CD4-positive, alpha-beta memory T cell (primary cell): ENCODE data around the gene PALMD. TPM values are rescaled to one million over a fixed set of nuclear protein-coding genes. Genes with fewer than 3 reads are reported as not detected.

Source experiments
- CTCF ChIA-PET: fragments of 350-600 bp; sonication (Branson Sonifier 250); formaldehyde crosslinking; loops from one replicate; lab custom pipeline; 2021; ENCODE audit warnings: inconsistent platforms; ENCODE audit not compliant: partially characterized antibody; lab: Charles Lee
- POLR2A ChIA-PET: fragments of 350-600 bp; sonication (Branson Sonifier 250); formaldehyde crosslinking; loops from one replicate; lab custom pipeline; 2021; ENCODE audit not compliant: partially characterized antibody; lab: Charles Lee
- DNase-seq, 5 donors: peaks; one replicate each; pipeline versions ENCODE4 v3.0.0 to v3.0.0-alpha.2; 2020 to 2022; ENCODE audit warnings: mixed read lengths in 1 of 5
- H3K27ac ChIP-seq: one replicate; pipeline ENCODE4 v1.7.0; 2013; ENCODE audit warnings: low read depth, low read length
- H3K27me3 ChIP-seq: 2 replicates; pipeline ENCODE4 v1.7.0; 2013; ENCODE audit warnings: mild to moderate bottlenecking, low read length, moderate library complexity; ENCODE audit not compliant: insufficient read depth
- H3K36me3 ChIP-seq: 2 replicates; pipeline ENCODE4 v1.7.0; 2013; ENCODE audit warnings: mild to moderate bottlenecking, low read length, moderate library complexity; ENCODE audit not compliant: insufficient read depth
- H3K4me1 ChIP-seq: 2 replicates; pipeline ENCODE4 v1.7.0; 2013; ENCODE audit warnings: mild to moderate bottlenecking, low read length, moderate library complexity; ENCODE audit not compliant: insufficient read depth
- H3K4me3 ChIP-seq, 2 donors: one replicate each; pipeline ENCODE4 v1.7.0; 2013; ENCODE audit warnings: low read length in 2 of 2, mild to moderate bottlenecking in 1 of 2
- H3K9me3 ChIP-seq, 2 donors: one replicate each; pipeline ENCODE4 v1.7.0; 2013; ENCODE audit warnings: low read length in 2 of 2, control low read depth in 1 of 2; ENCODE audit not compliant: control insufficient read depth in 1 of 2
- H3K27ac Mint-ChIP-seq, 7 donors: one replicate each; pipeline ENCODE4 v1.8.0; 2020 to 2021; ENCODE audit warnings: mixed read lengths in 7 of 7, mild to moderate bottlenecking in 6 of 7, inconsistent platforms in 3 of 7, moderate library complexity in 3 of 7
- H3K27me3 Mint-ChIP-seq, 2 donors: one replicate each; pipeline ENCODE4 v1.8.0; 2020 to 2021; ENCODE audit warnings: mixed read lengths in 2 of 2
- H3K36me3 Mint-ChIP-seq, 2 donors: one replicate each; pipeline ENCODE4 v1.8.0; 2020 to 2021; ENCODE audit warnings: mixed read lengths in 2 of 2, inconsistent platforms in 1 of 2, mild to moderate bottlenecking in 1 of 2
- H3K4me1 Mint-ChIP-seq, 4 donors: one replicate each; pipeline ENCODE4 v1.8.0; 2020 to 2021; ENCODE audit warnings: mixed read lengths in 4 of 4, mild to moderate bottlenecking in 1 of 4
- H3K4me3 Mint-ChIP-seq, 8 donors: one replicate each; pipeline ENCODE4 v1.8.0; 2020 to 2021; ENCODE audit warnings: mixed read lengths in 8 of 8, mild to moderate bottlenecking in 7 of 8, moderate library complexity in 6 of 8, inconsistent platforms in 3 of 8
- H3K9me3 Mint-ChIP-seq, 8 donors: one replicate each; pipeline ENCODE4 v1.8.0; 2020 to 2021; ENCODE audit warnings: mixed read lengths in 8 of 8, mild to moderate bottlenecking in 5 of 8, inconsistent platforms in 3 of 8, moderate library complexity in 1 of 8
- intact Hi-C: fragments of 100-400 bp; cut with micrococcal nuclease; formaldehyde crosslinking; loops from one replicate; pipeline ENCODE4 v1.15.1; 2023
- polyA plus RNA-seq, 2 donors: library from polyadenylated mRNA; unstranded; fragments of 300-500 nt; fragmentation: Illumina TruSeq; gene quantifications; one replicate each; pipeline ENCODE4 v1.2.3, GENCODE V29; 2021
- total RNA-seq, 2 experiments: library from RNA; stranded (reverse); gene quantifications; one replicate each; pipeline ENCODE4 v1.2.3, GENCODE V29; 2021

PALMD gene, protein sequence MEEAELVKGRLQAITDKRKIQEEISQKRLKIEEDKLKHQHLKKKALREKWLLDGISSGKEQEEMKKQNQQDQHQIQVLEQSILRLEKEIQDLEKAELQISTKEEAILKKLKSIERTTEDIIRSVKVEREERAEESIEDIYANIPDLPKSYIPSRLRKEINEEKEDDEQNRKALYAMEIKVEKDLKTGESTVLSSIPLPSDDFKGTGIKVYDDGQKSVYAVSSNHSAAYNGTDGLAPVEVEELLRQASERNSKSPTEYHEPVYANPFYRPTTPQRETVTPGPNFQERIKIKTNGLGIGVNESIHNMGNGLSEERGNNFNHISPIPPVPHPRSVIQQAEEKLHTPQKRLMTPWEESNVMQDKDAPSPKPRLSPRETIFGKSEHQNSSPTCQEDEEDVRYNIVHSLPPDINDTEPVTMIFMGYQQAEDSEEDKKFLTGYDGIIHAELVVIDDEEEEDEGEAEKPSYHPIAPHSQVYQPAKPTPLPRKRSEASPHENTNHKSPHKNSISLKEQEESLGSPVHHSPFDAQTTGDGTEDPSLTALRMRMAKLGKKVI
- total RNA-seq (not detected), polyA plus RNA-seq (not detected)

DNA sequence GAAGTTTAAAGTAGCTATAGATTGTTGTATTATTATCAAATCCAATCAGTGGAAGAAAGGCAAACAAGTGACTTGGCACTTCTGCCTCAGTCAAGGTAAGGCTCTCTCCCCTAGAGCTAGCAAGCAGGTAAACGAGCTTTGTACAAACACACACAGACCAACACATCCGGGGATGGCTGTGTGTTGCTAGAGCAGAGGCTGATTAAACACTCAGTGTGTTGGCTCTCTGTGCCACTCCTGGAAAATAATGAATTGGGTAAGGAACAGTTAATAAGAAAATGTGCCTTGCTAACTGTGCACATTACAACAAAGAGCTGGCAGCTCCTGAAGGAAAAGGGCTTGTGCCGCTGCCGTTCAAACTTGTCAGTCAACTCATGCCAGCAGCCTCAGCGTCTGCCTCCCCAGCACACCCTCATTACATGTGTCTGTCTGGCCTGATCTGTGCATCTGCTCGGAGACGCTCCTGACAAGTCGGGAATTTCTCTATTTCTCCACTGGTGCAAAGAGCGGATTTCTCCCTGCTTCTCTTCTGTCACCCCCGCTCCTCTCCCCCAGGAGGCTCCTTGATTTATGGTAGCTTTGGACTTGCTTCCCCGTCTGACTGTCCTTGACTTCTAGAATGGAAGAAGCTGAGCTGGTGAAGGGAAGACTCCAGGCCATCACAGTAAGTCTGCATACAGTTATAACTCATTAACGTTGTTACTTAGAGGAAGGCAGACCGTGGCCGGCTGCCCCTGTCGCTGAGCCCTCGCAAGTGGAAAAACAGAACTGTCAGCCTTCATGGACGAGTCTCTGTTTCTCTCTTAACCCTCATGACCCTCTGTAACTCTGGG, at the start of gene PALMD:
TSS of gene PALMD (plus strand) at position 415 of the 833 bp plus-strand sequence. CDS start at position 620, 205 bp downstream.
- Histone ChIP-seq H3K4me3 (no peak within 1 kb of the TSS), H3K27me3 (no peaks in the 10 kb centered on the region), H3K36me3 (no peaks in the 10 kb centered on the region), H3K4me1 (no peaks in the 10 kb centered on the region), H3K9me3 (no peaks in the 10 kb centered on the region), H3K27ac (no peak within 1 kb of the TSS)
- CTCF ChIA-PET = no interaction called here
- H3K9me3 Mint-ChIP-seq = no peaks in the 10 kb centered on the region
- no peaks in the 10 kb centered on the region for H3K4me1 Mint-ChIP-seq
- intact Hi-C loops = no loop called here
- no peak within 1 kb of the TSS for H3K27ac Mint-ChIP-seq
- peaks cover 16 to 17% of the 10 kb centered on the region in 2 donors for H3K27me3 Mint-ChIP-seq
- peak within 1 kb of the TSS in 1 of 8 donors; percentile 25 for H3K4me3 Mint-ChIP-seq
- DNase-seq = no peak
- POLR2A ChIA-PET = no interaction called here
- no peaks in the 10 kb centered on the region for H3K36me3 Mint-ChIP-seq

DNA sequence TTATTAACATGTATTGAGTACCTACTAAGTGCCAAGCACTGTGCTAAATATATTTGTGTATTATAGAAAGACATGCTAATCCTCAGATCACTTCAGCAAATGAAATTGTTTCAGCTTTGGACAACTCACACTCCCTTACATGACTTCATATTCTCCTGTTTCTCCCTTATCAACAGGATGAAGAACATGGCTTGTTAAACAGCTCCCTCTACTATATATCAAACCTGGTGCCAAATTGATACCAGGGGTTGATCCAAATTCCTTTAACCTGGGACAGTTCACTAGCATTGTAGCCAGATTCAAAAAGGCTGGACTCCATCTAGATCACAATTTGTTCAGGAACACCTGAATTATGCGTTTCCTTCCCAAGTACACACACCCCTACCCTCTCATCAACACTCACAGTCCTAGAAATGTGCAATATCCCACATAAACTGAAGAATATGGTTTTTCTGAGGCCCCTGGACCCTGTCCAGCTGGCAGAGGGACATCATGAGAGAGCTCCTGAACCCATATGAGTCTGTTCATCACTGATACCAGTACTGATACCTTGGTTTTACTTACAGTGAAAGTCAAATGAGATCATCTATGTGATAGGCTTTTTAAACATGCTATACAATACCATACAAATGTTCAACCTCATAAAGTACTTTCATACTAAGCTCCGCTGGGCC, 47.0 kb upstream of the PALMD start:
- Mint-ChIP-seq H3K27me3 (peaks cover 0 to 4% of the 10 kb centered on the region in 2 donors), H3K9me3 (peaks cover 0 to 3% (median 0%) of the 10 kb centered on the region in 8 donors), H3K4me1 (peaks cover 0 to 4% (median 0%) of the 10 kb centered on the region in 4 donors), H3K4me3 (no peak overlapping the region), H3K36me3 (no peaks in the 10 kb centered on the region), H3K27ac (no peak overlapping the region)
- Histone ChIP-seq H3K27ac (no peak overlapping the region), H3K4me1 (no peaks in the 10 kb centered on the region), H3K4me3 (no peak overlapping the region), H3K9me3 (no peaks in the 10 kb centered on the region), H3K27me3 (no peaks in the 10 kb centered on the region), H3K36me3 (no peaks in the 10 kb centered on the region)
- CTCF ChIA-PET = no interaction called here
- DNase-seq = no peak
- intact Hi-C loops = no loop called here
- POLR2A ChIA-PET = no interaction called here

DNA sequence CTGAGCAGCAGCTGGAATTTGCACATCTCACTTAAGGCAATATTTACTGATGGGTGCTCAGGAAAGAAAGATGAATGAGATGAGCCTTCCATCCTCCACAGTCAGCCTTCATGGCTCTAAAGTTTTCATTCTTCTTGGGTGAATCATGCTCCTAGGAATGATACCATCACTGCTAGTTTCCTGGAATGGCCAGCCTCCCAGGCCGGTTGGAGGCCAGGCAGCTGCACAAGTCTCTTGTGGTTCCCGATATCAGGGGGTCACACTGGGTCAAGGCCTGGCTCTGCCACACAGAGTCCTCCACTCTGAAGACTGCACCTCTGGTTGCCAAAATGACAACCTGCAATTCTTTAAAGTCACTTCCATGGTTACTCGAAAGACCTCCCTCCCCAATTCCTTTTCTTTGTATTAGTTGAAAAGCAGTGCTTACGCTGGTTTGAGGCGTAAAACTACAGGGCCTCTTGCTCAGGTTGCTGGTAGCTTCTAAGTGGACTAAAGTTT, 46.2 kb upstream of the PALMD start:
- Mint-ChIP-seq H3K4me3 (no peak overlapping the region), H3K27ac (no peak overlapping the region), H3K36me3 (no peaks in the 10 kb centered on the region), H3K4me1 (peaks cover 0 to 4% (median 1%) of the 10 kb centered on the region in 4 donors), H3K27me3 (peaks cover 0 to 3% of the 10 kb centered on the region in 2 donors), H3K9me3 (peaks cover 0 to 3% (median 1%) of the 10 kb centered on the region in 8 donors)
- DNase-seq = no peak
- Histone ChIP-seq H3K27me3 (no peaks in the 10 kb centered on the region), H3K9me3 (no peaks in the 10 kb centered on the region), H3K4me1 (no peaks in the 10 kb centered on the region), H3K27ac (no peak overlapping the region), H3K36me3 (no peaks in the 10 kb centered on the region), H3K4me3 (no peak overlapping the region)
- intact Hi-C loops = no loop called here
- ChIA-PET POLR2A (no interaction called here), CTCF (no interaction called here)

DNA sequence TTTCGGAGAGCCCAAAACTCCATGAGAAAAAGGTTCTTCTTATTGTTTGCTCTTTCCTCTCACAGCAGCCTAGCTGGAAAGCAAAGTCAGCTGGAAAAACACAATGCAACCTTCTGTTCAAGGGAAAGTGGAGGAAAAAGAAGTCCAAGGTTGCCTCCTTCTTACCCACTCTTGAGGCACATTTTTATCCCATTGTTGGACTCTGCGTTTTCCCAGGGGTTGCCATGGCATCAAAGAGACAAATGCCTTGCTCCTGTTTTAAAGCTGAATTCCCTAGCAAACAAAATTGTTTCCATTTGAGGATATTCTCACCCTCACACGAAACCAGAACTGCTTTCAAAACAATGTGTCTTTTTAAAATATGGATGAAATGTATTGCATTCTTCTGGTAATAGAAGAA, 45.1 kb upstream of the PALMD start:
- Mint-ChIP-seq H3K4me3 (no peak overlapping the region), H3K27ac (no peak overlapping the region), H3K27me3 (peaks cover 0 to 3% of the 10 kb centered on the region in 2 donors), H3K36me3 (no peaks in the 10 kb centered on the region), H3K4me1 (peaks cover 0 to 4% (median 1%) of the 10 kb centered on the region in 4 donors), H3K9me3 (peaks cover 0 to 5% (median 3%) of the 10 kb centered on the region in 8 donors)
- DNase-seq = no peak
- H3K9me3 ChIP-seq = no peaks in the 10 kb centered on the region
- H3K27me3 ChIP-seq = no peaks in the 10 kb centered on the region
- no peak overlapping the region for H3K4me3 ChIP-seq
- H3K36me3 ChIP-seq = no peaks in the 10 kb centered on the region
- no peak overlapping the region for H3K27ac ChIP-seq
- CTCF ChIA-PET = no interaction called here
- H3K4me1 ChIP-seq = no peaks in the 10 kb centered on the region
- POLR2A ChIA-PET = no interaction called here
- intact Hi-C loops = no loop called here

DNA sequence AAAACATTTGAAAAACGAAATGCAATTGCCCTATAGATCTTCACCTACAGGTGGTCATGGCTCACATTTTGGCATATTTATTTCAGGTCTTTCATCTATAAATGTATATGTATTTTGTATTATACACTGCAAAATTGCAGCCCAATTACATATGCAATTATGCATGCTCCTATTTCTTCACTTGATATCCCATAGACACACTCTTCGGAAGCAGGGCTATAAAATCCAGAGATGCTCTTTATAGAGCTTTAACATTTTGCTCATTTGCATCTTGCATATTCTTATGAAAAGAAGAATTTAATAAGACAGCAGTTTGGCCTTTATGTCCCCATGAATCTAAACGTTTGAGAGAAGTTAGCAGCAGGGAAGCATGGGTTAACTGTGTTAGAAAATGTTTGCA, 44.7 kb upstream of the PALMD start:
- H3K9me3 ChIP-seq = no peaks in the 10 kb centered on the region
- no peak overlapping the region for H3K4me3 ChIP-seq
- no peaks in the 10 kb centered on the region for H3K36me3 ChIP-seq
- H3K27me3 ChIP-seq = no peaks in the 10 kb centered on the region
- DNase-seq = no peak
- no peak overlapping the region for H3K27ac ChIP-seq
- H3K4me1 Mint-ChIP-seq = peaks cover 0 to 4% (median 1%) of the 10 kb centered on the region in 4 donors
- intact Hi-C loops = no loop called here
- POLR2A ChIA-PET = no interaction called here
- no peaks in the 10 kb centered on the region for H3K36me3 Mint-ChIP-seq
- H3K27ac Mint-ChIP-seq = no peak overlapping the region
- H3K9me3 Mint-ChIP-seq = peaks cover 0 to 5% (median 3%) of the 10 kb centered on the region in 8 donors
- H3K27me3 Mint-ChIP-seq = peaks cover 0 to 3% of the 10 kb centered on the region in 2 donors
- H3K4me1 ChIP-seq = no peaks in the 10 kb centered on the region
- CTCF ChIA-PET = no interaction called here
- no peak overlapping the region for H3K4me3 Mint-ChIP-seq

DNA sequence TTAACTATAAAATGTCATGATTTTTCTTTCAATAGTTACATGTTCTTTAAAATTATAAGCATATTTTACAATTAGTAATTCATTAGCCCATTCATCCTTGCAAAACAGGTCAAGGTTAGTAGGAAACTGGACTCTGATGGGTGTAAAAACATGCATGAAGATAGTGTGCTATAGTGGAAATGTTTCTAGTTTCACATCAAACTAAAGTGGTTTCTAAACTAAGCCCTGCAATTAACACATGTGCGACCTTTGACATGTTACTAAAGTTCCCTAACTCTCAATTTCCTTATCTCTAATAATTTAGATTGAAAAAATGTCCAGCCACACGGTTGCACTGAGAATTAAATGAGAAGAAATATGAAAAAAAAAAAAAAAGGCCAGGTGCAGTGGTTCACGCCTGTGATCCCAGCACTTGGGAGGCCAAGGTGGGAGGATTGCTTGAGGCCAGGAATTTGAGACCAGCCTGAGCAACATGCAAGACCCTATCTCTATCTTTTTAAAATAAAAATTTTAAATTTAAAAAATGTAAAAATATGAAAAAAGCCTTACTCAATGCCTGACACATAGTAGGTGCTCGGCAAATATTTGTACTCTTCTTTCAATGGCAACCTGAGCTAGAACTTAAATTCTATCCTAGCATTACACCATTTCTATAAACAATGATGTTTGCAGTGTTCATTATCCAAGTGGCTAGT, 44.1 kb upstream of the PALMD start:
- Mint-ChIP-seq H3K4me1 (peaks cover 0 to 4% (median 1%) of the 10 kb centered on the region in 4 donors), H3K27ac (no peak overlapping the region), H3K9me3 (peaks cover 0 to 5% (median 2%) of the 10 kb centered on the region in 8 donors), H3K36me3 (no peaks in the 10 kb centered on the region), H3K4me3 (no peak overlapping the region), H3K27me3 (peaks cover 0 to 1% of the 10 kb centered on the region in 2 donors)
- no peaks in the 10 kb centered on the region for H3K4me1 ChIP-seq
- intact Hi-C loops = no loop called here
- ChIA-PET POLR2A (no interaction called here), CTCF (no interaction called here)
- no peaks in the 10 kb centered on the region for H3K27me3 ChIP-seq
- no peak for DNase-seq
- no peak overlapping the region for H3K27ac ChIP-seq
- no peak overlapping the region for H3K4me3 ChIP-seq
- H3K9me3 ChIP-seq = no peaks in the 10 kb centered on the region
- H3K36me3 ChIP-seq = no peaks in the 10 kb centered on the region
